T-helper 1 cell treated with Interleukin-12 subunit alpha and Interleukin-12 subunit beta and Interleukin-4 antibody, amounts not matched to agents 30 ng/mL and 1 ng/mL, for 36 hours (primary cell): ENCODE data around the gene VIL1. TPM values are rescaled to one million over a fixed set of nuclear protein-coding genes. Genes with fewer than 3 reads are reported as not detected.

Experiments used
- intact Hi-C: fragments of 100-400 bp; cut with micrococcal nuclease; formaldehyde crosslinking; loops from one replicate; pipeline ENCODE4 v1.15.1; 2024
- total RNA-seq: library from RNA; stranded (reverse); gene quantifications from 2 replicates; pipeline ENCODE4 v1.2.3, GENCODE V29; 2022

Gene VIL1
- total RNA-seq, 1 donor from 2014 or later = not detected

GRCh38 chr2:218394298-218395089 lies 24.4 kb upstream of the VIL1 start:
- intact Hi-C loops = loop anchor here (5.0 kb wide), 3 partner anchors 768 to 1148 kb away; partner anchors contain the start of genes CHPF, CNPPD1, NHEJ1 and RETREG2

DNA sequence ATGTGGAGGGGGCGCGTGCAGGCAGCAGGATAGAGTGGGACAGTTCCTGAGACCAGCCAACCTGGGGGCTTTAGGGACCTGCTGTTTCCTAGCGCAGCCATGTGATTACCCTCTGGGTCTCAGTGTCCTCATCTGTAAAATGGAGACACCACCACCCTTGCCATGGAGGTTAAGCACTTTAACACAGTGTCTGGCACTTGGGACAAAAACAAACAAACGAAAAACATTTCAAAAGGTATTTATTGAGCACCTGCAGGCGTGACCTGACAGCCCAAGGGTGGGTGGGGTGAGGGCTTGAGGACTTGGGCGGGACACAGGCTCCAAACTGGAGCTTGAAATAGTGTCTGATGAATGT lies 23.9 kb upstream of the VIL1 start:
- intact Hi-C loops = loop anchor here (5.0 kb wide), 3 partner anchors 767 to 1147 kb away; partner anchors contain the start of genes CHPF, CNPPD1, NHEJ1 and RETREG2

GRCh38 chr2:218395456-218395825 lies 23.5 kb upstream of the VIL1 start:
- intact Hi-C loops = loop anchor here (5.0 kb wide), 3 partner anchors 767 to 1147 kb away; partner anchors contain the start of genes CHPF, CNPPD1, NHEJ1 and RETREG2

GRCh38 chr2:218395826-218396687 lies 22.9 kb upstream of the VIL1 start:
- intact Hi-C loops = loop anchor here (1.0 to 5.0 kb wide), 20 partner anchors 10 to 1703 kb away; partner anchors contain the start of genes AAMP, ANKZF1, ATG9A and BCS1L

GRCh38 chr2:218396688-218397462 lies 22.0 kb upstream of the VIL1 start:
- intact Hi-C loops = loop anchor here (1.0 to 5.0 kb wide), 21 partner anchors 9 to 1704 kb away; partner anchors contain the start of genes AAMP, ANKZF1, ATG9A and BCS1L

DNA sequence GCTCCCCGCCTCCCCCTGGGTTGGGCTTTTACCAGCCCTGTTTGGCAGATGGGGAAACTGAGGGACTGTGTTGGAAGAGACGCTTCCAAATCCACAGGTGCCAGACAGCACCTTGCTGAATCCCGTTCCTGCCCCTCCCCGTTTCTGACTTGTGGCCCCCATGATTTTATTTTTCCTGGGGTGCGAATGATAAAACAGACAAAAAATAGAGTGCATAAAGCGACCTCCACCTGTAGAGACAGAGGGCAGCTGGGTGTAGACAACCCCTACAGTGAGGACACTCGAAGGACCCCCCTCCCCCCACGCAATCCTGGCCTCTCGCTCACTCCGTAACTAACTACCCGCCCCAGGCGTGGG lies 21.5 kb upstream of the VIL1 start:
- intact Hi-C loops = loop anchor here (1.0 to 5.0 kb wide), 11 partner anchors 31 to 1705 kb away; partner anchors contain the start of genes ANKZF1, ATG9A, CATIP and CHPF

GRCh38 chr2:218397820-218398436 lies 21.0 kb upstream of the VIL1 start:
- intact Hi-C loops = loop anchor here (1.0 to 5.0 kb wide), 12 partner anchors 31 to 1705 kb away; partner anchors contain the start of genes ANKZF1, ATG9A, CATIP and CHPF

DNA sequence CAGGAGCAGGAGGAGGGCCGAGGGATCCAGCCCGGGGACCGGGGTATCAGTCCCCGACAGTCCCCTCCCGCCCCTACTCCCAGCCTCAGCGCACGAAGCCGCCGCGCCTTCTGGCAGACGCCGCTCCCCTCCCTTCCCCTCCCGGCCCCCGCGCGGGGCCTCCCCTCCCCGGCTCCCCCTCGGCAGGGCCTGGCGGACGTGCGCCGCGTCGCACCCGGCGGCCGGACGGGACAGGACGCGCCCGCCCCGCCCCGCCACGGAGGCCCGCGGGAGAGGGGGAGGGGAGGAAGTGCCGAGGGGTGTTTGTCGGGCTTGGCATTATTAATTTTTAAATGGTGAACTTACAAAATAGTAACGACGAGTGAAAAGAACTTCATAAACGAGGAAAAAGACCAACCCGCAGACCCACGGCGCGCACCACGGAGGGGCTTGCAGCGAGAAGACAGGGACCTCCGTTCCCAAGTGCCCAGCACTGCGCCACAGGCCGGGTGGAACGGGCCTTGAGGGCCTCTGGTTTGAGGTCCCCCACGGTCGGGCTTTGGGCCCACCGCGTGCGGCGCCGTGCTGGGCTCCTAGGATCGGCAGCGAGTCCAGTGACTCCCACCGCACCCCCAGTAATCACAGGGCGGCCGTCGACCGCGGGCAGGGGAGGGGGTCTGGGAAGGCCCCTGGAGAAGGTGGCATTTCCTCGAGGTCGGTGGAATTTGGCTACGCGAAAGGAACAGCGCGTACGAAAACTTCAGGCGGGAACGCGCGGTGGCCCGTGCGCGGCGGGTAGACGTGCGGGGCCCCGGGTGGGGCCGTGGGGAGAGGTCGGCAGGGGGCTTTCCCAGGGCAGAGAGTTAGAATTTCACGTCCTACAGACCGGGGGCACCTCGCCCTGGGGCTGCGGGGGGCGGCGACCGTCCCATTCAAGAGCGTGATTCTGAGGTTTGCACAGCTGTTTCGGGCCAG lies 20.2 kb upstream of the VIL1 start:
- intact Hi-C loops = loop anchor here (1.0 to 5.0 kb wide), 5 partner anchors 764 to 1144 kb away; partner anchors contain the start of genes CHPF, CNPPD1, DNAJB2 and NHEJ1

- intact Hi-C loops = loop anchor here (1.0 to 5.0 kb wide), 5 partner anchors 763 to 1143 kb away; partner anchors contain the start of genes CHPF, CNPPD1, DNAJB2 and NHEJ1
These were observed 19.3 kb upstream of the VIL1 start, which contains the start of gene CTDSP1 for GRCh38 chr2:218399391-218400166. TSS of gene CTDSP1 (plus strand) at chr2:218399868. CDS start at chr2:218400091, 223 bp downstream.

DNA sequence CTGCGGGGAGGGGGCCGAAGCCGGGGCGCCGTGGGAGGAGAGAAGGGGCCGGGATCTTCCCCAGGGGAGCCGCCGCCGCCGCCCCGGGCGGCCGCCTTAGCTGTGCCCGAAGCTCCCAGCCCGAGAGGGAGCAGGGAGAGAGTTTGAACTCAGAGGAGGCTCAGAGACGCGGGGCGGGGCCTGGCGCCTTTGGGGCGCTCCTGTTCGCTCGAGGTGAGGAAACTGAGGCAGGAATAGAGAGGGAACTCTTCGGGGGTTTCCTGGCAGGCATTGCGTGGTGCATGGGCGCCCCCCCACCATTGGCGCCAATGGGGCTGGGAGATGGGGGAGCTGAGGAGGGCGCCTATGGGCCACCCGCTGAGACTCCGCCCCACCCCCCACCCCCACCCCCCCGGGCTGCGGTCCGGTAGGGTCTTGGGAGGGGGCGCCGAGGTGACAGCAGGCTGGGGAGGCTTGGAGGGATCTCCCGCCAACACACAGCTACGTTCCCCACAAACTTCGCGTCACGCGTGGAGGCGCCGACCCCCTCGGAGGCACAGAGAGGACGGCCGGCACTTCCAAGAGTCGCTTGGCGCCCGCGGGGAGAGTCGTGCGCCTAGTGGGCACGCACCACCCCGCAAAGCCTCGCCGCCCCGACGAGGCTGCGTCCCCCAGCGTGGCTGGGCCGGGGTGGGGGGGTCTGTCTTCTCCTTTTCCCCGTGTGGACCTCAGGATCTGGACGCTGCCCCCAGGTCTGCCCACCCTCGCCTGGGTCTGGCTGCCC lies 18.6 kb upstream of the VIL1 start:
- intact Hi-C loops = no loop called here

DNA sequence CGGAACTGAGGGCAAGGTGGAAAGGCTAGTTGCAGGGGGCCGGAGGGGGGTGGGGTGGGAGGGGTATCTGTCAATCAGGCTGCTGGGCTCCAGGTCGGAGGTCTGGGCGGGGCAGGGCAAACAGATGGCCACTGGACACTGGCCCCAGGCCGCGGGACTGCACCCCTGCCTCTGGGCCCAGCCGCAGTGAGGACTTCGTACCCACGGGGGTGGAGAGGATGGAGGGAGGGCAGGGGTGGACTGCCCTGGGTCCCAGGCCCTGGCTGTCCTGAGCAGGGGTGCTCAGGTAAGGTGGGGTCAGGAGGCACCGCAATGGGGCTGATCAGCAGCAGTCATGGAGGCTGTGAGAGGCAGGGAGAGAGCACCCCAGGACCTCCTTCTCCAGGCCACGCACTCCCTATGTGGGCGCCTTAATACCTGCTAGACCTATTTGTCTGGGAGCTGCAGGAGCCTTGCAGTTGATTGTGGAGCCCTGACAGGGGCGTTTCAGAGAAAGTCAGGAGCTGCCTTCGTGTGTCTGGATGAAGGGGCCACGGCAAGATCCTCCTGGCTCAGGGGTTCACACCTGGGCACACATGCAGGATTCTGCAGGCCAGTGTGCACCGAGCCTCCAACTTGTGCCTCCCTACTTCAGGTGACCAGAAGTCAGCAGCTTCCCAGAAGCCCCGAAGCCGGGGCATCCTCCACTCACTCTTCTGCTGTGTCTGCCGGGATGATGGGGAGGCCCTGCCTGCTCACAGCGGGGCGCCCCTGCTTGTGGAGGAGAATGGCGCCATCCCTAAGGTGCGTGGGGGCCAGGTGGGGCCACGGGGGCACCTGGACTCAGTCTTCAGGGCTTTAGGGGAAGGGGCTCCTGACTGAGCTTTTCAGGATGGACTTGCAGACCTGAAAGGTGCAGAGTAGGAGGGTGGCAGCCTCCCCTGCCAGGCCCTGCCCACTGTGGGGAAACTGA lies 17.7 kb upstream of the VIL1 start:
- intact Hi-C loops = no loop called here

- intact Hi-C loops = no loop called here
These were observed 17.0 kb upstream of the VIL1 start for GRCh38 chr2:218401890-218402289.

DNA sequence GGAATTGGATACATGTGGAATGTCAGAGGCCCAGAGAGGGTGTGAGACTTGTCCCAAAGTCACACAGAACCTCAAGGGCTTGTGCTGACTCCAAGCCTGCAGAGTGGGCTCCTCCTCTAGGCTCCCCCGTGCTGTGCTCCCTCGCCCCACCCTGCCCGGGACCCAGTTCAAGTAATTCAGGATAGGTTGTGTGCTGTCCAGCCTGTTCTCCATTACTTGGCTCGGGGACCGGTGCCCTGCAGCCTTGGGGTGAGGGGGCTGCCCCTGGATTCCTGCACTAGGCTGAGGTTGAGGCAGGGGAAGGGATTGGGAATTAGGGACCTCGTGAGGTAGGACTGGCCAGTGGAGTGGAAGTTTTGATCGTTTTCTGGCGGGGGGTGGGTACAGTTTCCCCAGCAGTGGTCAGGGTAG lies 16.4 kb upstream of the VIL1 start:
- intact Hi-C loops = no loop called here

DNA sequence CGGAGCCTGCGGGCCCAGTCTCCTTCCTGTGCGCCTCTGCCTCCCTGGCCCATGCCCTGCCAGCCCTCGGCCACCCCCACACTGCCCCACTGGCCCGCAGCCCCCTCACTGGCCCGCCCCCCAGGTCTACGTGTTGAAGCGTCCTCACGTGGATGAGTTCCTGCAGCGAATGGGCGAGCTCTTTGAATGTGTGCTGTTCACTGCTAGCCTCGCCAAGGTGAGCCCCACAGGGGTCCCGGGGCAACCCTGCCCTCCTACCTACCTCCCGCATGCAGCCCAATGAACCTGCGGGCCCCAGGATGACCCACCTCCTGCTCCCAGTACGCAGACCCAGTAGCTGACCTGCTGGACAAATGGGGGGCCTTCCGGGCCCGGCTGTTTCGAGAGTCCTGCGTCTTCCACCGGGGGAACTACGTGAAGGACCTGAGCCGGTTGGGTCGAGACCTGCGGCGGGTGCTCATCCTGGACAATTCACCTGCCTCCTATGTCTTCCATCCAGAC lies 16.0 kb upstream of the VIL1 start:
- intact Hi-C loops = no loop called here

DNA sequence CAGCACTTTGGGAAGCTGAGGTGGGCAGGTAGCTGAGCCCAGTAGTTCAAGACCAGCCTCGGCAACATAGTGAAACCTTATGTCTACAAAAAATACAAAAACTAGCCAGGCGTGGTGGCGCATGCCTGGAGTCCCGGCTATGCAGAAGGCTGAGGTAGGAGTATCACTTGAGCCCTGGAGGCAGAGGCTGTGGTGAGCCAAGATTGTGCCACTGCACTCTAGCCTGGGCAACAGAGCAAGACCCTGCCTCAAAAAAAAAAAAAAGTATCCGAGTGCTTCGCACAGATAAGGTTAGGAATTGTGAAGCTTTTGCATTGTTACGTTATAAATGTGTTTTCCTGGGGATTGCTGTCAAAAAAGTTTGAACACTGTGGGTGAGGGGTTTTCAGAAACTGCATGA lies 15.1 kb upstream of the VIL1 start:
- intact Hi-C loops = no loop called here
